SK-N-MC (cell line): Measurements from ENCODE around the gene IQCM.

Experiments used
- DNase-seq: peaks from one replicate; pipeline ENCODE4 v3.0.0-alpha.2; 2011; ENCODE audit warnings: low read depth, low spot score
- H3K27ac ChIP-seq: fragments of 200-600 bp; sonication (generic); 2 replicates; pipeline ENCODE4 v1.5.1; 2016; ENCODE audit warnings: mixed run types
- H3K36me3 ChIP-seq: fragments of 200-600 bp; sonication (generic); 2 replicates; pipeline ENCODE4 v1.6.1; 2017; ENCODE audit warnings: antibody characterized with exemption, low read length, mixed read lengths; ENCODE audit not compliant: insufficient read depth
- H3K4me3 ChIP-seq: fragments of 200-600 bp; sonication (generic); 2 replicates; pipeline ENCODE4 v1.5.1; 2016
- H3K9ac ChIP-seq: fragments of 200-600 bp; sonication (generic); 2 replicates; pipeline ENCODE4 v1.8.0; 2017; ENCODE audit warnings: mixed run types, mixed read lengths; ENCODE audit not compliant: insufficient read length
- H3K9me3 ChIP-seq: fragments of 200-600 bp; sonication (generic); 2 replicates; pipeline ENCODE4 v1.6.1; 2017; ENCODE audit warnings: low read depth, mild to moderate bottlenecking, antibody characterized with exemption, low read length, moderate library complexity, mixed read lengths
- EZH2 ChIP-seq: fragments of 200-600 bp; sonication (generic); IDR thresholded peaks from one replicate; pipeline ENCODE4 v1.6.1; 2017; ENCODE audit warnings: antibody characterized with exemption
- FOXP2 ChIP-seq: optimal IDR thresholded peaks from 2 replicates; pipeline ENCODE3; 2011; ENCODE audit warnings: mild to moderate bottlenecking, moderate library complexity; ENCODE audit not compliant: insufficient read depth; ENCODE audit errors: extremely low read length, control extremely low read depth
- POLR2AphosphoS5 ChIP-seq: IDR thresholded peaks from 2 replicates; pipeline ENCODE4 v1.6.1; 2012; ENCODE audit warnings: mild to moderate bottlenecking, low read depth, low read length, borderline replicate concordance

The IQCM gene

DNA sequence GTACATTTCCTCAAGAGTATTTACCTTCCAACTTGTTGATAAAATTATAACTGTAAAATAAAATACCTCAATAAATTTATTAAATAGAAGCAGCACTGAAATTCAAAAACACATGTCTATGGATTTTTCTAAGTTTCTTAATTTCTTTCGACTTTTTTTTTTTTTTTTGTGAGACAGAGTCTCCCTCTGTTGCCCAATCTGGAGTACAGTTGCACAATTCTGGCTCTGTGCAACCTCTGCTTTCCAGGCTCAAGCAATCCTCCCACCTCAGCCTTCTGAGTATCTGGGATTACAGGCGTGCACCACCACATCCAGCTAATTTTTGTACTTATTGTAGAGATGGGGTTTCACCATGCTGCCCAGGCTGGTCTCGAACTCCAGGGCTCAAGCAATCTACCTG lies 79.8 kb downstream of the IQCM start:
- no peaks in the 10 kb centered on the region for H3K36me3 ChIP-seq
- TF ChIP-seq EZH2 (no peak), FOXP2 (no peak), POLR2AphosphoS5 (no peak)
- H3K9me3 ChIP-seq = no peaks in the 10 kb centered on the region
- no peak overlapping the region for H3K4me3 ChIP-seq
- no peak for DNase-seq
- no peak overlapping the region for H3K9ac ChIP-seq
- H3K27ac ChIP-seq = no peak overlapping the region

DNA sequence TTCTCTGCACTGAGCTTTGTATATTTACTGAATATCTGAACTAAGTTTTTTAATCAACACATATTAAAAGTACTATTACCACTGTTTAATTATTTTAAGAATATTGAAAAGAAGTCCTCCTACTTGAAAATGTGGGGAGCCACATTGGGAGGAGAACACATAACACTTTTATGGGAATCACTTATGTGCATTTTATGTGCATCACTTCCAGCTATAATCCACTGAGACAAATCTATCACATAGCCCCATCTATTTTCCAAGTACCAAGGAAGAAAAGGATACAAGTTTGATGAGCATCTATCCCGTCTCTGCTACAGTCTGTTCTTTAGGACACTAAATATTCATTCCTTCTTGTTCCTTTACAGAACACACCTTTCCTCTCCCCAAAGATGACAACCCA lies 87.2 kb downstream of the IQCM start:
- Histone ChIP-seq H3K9ac (no peak overlapping the region), H3K9me3 (no peaks in the 10 kb centered on the region), H3K27ac (no peak overlapping the region), H3K4me3 (no peak overlapping the region), H3K36me3 (no peaks in the 10 kb centered on the region)
- TF ChIP-seq EZH2 = no peak
- DNase-seq = no peak

DNA sequence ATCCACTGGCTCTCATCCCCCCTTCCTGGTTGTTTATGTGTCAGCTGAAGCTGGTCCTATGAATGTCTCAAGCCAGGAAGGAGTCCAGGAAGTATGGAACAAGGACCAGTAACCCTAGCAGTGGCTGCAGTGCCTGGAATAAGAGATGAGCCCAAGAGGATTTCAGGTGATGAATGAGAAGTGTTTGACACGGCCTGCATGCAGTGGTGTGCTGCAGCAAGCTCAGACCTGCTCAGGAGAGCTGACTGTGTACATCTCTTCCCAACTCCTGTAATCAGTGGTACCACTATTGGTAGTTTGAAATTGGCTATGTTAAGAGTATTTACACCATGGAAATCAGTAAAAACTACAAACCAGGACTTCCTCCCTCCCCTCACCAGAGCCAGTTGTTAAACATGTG lies 88.0 kb downstream of the IQCM start:
- Histone ChIP-seq H3K9me3 (no peaks in the 10 kb centered on the region), H3K27ac (no peak overlapping the region), H3K36me3 (no peaks in the 10 kb centered on the region), H3K4me3 (no peak overlapping the region), H3K9ac (no peak overlapping the region)
- DNase-seq = no peak
- TF ChIP-seq POLR2AphosphoS5 = no peak
- no peak for TF ChIP-seq FOXP2
- no peak for TF ChIP-seq EZH2

DNA sequence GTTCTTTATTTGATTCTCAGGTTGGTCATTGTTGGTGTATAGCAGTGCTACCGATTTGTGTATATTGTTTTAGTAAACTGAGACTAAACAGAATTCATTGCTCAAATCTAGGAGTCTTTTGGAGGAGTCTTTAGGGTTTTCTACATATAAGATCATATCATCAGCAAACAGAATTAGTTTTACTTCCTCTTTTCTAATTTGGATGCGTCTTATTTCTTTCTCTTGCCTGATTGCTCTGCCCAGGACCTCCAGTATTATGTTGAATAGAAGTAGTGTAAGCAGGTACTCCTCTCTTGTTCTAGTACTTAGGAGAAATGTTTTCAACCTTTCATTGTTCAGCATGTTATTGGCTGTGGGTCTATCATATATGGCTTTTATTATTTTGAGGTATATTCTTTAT lies 92.6 kb downstream of the IQCM start:
- H3K9me3 ChIP-seq = no peaks in the 10 kb centered on the region
- no peak for TF ChIP-seq POLR2AphosphoS5
- TF ChIP-seq EZH2 = no peak
- no peak for TF ChIP-seq FOXP2
- DNase-seq = no peak
- no peaks in the 10 kb centered on the region for H3K36me3 ChIP-seq
- no peak overlapping the region for H3K27ac ChIP-seq
- no peak overlapping the region for H3K9ac ChIP-seq
- H3K4me3 ChIP-seq = no peak overlapping the region

DNA sequence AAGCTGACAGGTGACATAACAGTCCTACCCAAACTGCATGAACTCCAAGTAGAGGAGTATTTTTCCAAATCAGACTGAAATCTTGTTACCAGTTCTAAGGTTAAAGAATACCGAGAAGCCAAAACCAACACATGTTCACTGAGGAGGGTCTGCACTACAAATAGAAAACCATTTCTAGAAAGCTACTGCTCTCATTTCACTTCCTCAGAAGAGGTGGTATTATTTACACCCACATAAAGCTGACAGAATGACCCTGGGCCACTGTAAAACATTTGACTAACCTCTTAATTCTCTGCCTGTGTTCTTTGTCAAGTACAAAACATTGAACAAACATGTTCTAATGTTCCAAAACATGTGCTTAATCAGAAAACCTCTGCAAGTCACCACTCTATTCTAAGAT lies 95.8 kb downstream of the IQCM start:
- no peak overlapping the region for H3K27ac ChIP-seq
- H3K9ac ChIP-seq = no peak overlapping the region
- no peak overlapping the region for H3K4me3 ChIP-seq
- no peaks in the 10 kb centered on the region for H3K9me3 ChIP-seq
- no peak for DNase-seq
- TF ChIP-seq POLR2AphosphoS5 (no peak), EZH2 (no peak), FOXP2 (no peak)
- no peaks in the 10 kb centered on the region for H3K36me3 ChIP-seq

DNA sequence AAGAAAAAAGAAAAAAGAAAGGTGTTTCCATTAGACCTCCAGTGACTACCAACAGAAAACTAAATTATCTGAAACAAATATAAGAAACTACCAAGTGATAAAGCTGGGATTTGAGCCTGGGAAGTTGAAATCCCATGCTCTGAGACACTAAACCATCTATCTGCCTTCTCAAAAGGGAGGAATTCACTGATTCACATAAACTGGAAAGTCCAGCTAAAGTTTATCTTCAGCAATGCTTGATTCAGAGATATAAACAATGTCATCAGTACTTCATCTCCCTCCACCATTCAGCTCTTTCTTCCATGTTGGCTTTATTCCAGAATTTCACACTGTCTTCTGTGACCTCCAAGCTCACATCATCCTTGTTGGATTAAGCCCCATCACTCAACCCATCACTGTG lies 96.3 kb downstream of the IQCM start:
- H3K9me3 ChIP-seq = no peaks in the 10 kb centered on the region
- no peak overlapping the region for H3K27ac ChIP-seq
- DNase-seq = no peak
- no peaks in the 10 kb centered on the region for H3K36me3 ChIP-seq
- TF ChIP-seq FOXP2 = no peak
- no peak for TF ChIP-seq EZH2
- no peak for TF ChIP-seq POLR2AphosphoS5
- no peak overlapping the region for H3K4me3 ChIP-seq
- H3K9ac ChIP-seq = no peak overlapping the region

DNA sequence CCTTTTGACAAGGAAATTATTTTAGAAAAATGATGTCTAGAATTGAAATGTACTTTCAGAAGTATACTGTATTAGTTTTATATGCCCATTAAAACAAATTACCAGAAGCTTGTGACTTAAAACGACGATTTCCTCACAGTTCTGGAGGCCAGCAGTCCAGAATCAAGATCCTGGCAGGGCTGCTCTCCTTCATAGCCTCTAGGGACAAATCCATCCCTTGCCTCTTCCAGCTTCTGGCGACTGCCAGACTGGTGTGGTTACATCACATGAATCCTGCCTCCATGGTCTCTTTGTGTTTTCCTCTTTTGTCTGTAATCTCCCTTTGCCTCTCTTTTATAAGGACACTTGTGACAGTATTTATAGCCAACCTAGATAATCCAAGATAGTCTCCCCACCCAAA lies 97.1 kb downstream of the IQCM start:
- no peak overlapping the region for H3K9ac ChIP-seq
- no peaks in the 10 kb centered on the region for H3K9me3 ChIP-seq
- TF ChIP-seq FOXP2 (no peak), POLR2AphosphoS5 (no peak), EZH2 (no peak)
- H3K27ac ChIP-seq = no peak overlapping the region
- no peak overlapping the region for H3K4me3 ChIP-seq
- no peak for DNase-seq
- H3K36me3 ChIP-seq = no peaks in the 10 kb centered on the region

DNA sequence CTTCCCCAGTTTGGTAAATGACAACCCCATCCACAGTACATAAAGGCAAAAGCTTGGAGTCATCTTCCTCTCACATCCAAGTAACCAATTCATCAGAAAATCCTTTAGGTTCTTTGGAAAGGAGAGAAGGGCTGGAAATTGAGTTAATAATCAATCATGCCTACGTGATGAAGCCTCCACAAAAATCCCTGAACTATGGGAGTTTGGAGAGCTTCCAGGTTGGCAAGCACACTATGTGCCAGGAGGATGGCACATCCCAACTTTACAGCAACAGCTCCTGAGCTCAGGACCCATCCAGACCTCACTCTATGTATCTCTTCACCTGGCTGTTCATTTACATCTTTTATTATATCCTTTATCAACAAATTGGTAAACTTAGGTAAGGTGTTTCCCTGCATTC lies 98.9 kb downstream of the IQCM start:
- no peaks in the 10 kb centered on the region for H3K9me3 ChIP-seq
- H3K36me3 ChIP-seq = no peaks in the 10 kb centered on the region
- no peak overlapping the region for H3K9ac ChIP-seq
- no peak overlapping the region for H3K27ac ChIP-seq
- TF ChIP-seq POLR2AphosphoS5 (no peak), FOXP2 (no peak), EZH2 (no peak)
- no peak overlapping the region for H3K4me3 ChIP-seq
- no peak for DNase-seq

DNA sequence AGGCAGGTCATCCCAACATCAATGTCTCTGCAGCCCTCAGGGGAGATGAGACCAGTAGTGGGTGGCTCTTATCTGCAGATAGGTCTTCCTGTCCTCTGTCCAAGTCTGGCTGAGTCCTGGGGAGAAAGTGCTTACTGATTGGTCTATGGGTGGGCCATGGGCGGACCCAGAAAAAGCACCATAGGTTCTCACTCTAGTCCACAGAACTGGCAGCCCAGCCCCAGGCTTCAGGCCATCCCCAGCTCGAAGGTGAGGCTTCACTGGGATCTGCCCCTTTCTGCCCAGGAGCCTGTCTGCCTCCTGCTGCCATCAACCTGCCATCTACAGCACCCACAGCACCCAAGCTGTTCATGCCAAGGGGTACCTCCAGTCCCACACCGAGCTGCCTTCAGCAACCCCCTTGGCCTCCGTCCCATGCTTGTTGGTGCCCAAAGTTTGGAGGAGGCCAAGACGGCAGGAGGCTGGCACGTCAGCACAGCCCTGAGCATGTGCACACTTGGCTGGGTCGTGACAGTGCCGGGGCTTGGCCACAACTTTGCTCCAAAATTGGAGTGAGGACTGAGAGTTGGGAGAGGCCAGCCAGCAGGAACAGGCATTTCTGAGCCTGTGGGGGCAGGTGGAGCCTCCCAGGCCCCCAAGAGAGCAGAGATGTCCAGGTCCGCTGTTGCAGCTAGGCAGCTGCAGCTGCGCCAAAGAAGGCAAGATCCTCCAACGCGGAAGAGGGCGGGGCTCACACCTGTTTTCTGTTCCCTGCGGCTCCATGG lies 99.6 kb downstream of the IQCM start:
- no peaks in the 10 kb centered on the region for H3K9me3 ChIP-seq
- no peak overlapping the region for H3K4me3 ChIP-seq
- no peak overlapping the region for H3K27ac ChIP-seq
- no peaks in the 10 kb centered on the region for H3K36me3 ChIP-seq
- DNase-seq = no peak
- no peak for TF ChIP-seq POLR2AphosphoS5
- TF ChIP-seq FOXP2 = no peak
- TF ChIP-seq EZH2 = no peak
- H3K9ac ChIP-seq = no peak overlapping the region
